ENCODE measurements around the gene CCDC50.

CCDC50 gene

GRCh38 chr3:191426311-191426710 lies 97.1 kb downstream of the CCDC50 start:
- DNase-seq (ENCODE audit: low spot score): no peak

- no peak for DNase-seq (ENCODE audit: low spot score)
Observed at GRCh38 chr3:191428177-191428576, 99.0 kb downstream of the CCDC50 start.

GRCh38 chr3:191430103-191430502 lies 100.9 kb downstream of the CCDC50 start:
- DNase-seq (ENCODE audit: low spot score): no peak

GRCh38 chr3:191431160-191431822 lies 102.1 kb downstream of the CCDC50 start:
- DNase-seq (ENCODE audit: low spot score): no peak

- DNase-seq (ENCODE audit: low spot score): no peak
Observed at GRCh38 chr3:191432162-191432561, 103.0 kb downstream of the CCDC50 start.

DNA sequence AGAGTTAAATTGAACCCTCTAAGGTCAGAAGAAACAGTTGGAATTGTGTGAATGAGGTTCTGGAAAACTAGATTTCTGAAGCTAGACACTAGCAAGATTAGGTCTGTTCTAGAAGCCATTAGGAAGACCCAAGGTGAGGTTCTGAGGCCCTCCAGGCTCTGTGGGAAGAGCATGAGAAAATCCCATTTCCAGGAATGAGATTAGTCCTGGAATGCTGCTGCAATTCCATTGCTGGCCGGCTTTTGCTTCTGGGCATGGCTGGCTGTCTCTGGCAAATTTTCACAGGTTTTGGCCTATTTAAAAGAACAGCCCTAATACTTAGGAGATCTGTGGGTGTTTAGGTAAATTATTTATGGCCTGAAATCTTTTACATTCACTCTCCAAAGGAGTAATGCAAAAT lies 104.8 kb downstream of the CCDC50 start:
- no peak for DNase-seq (ENCODE audit: low spot score)

DNA sequence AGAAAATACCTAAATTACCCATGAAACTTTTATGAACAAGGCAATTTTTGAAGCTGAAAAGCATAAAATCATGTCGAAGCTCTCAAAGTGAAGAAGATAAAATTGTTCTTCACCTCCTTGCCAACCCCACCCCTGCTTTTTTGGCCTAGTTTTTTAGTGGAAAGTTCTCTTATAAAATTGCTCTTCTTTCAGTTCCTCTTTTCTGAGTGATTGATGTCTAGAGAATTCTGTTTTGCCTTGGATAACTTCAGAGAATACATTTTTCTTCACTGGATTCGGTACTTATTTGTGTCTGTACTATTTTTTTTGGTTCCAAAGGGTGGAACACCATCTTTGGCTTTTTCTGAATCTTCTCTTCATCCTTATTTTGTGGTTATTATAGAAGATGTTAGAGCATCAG lies 106.8 kb downstream of the CCDC50 start:
- DNase-seq (ENCODE audit: low spot score): no peak

GRCh38 chr3:191438150-191438814 lies 109.1 kb downstream of the CCDC50 start:
- DNase-seq (ENCODE audit: low spot score): no peak

DNA sequence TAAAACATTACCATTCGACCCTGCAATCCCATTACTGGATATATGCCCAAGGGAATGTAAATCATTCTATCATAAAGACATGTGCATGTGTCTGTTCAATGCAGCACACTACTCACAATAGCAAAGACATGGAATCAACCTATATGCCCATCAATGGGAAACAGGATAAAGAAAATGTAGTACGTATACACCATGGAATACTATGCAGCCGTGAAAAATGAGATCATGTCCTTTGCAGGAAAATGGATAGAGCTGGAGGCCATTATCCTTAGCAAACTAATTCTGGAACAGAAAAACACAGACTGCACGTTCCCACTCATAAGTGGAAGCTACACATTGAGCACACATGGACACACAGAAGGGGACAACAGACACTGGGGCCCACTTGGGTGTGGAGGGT lies 111.3 kb downstream of the CCDC50 start:
- DNase-seq (ENCODE audit: low spot score): no peak

GRCh38 chr3:191441687-191442086 lies 112.5 kb downstream of the CCDC50 start:
- DNase-seq (ENCODE audit: low spot score): no peak

DNA sequence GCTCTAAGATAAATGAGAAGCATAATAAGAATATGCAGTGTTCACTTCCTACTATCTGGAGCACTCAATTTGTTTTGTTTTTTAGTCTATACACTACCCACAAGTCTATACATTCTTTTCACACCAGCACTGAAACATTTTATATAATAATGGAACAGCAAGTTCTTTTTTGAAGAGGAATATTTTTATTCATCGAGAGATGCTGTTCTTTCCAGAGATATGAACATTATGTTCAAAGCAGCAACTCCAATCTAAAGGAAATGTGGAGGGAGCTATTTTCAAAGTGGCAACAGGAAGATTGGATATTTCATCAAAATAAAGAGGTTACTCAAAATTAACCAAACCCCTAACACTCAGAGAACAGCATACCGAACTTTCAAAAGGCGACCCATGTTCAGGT lies 115.4 kb downstream of the CCDC50 start:
- DNase-seq (ENCODE audit: low spot score): no peak

All from D341Med (cell line).